ENCODE results near the gene CSRP1. TPM values are rescaled to one million over a fixed set of nuclear protein-coding genes. Genes with fewer than 3 reads are reported as not detected.

CSRP1 gene
- total RNA-seq, 1 experiment from 2014 or later, result 94.4 TPM

GRCh38 chr1:201528631-201529252 lies 21.8 kb upstream of the CSRP1 start:
- Histone ChIP-seq H3K4me3 (ENCODE audit: low read depth in 2 of 2, low read length in 2 of 2) (no peak overlapping the region), H3K36me3 (ENCODE audit: control insufficient read depth, insufficient read depth, low read length) (no peaks in the 10 kb centered on the region), H3K27ac (ENCODE audit: low read length) (no peak overlapping the region), H3K4me1 (ENCODE audit: control insufficient read depth, insufficient read depth, low read length) (no peaks in the 10 kb centered on the region), H3K9me3 (ENCODE audit: control insufficient read depth, insufficient read depth, low read depth, low read length) (no peaks in the 10 kb centered on the region), H3K27me3 (ENCODE audit: control insufficient read depth, insufficient read depth, low read length) (no peaks in the 10 kb centered on the region)
- BruUV-seq (replicated peaks), result no TSS peak
- POLR2A ChIA-PET, result no interaction called here
- in situ Hi-C loops (cut with HindIII; ENCODE audit: low pct_unique_long_range_greater_than_20kb, low sequenced_read_pairs), result no loop called here
- DNase-seq (ENCODE audit: low read depth, low spot score), result no peak
- TF ChIP-seq, protein P1, sequence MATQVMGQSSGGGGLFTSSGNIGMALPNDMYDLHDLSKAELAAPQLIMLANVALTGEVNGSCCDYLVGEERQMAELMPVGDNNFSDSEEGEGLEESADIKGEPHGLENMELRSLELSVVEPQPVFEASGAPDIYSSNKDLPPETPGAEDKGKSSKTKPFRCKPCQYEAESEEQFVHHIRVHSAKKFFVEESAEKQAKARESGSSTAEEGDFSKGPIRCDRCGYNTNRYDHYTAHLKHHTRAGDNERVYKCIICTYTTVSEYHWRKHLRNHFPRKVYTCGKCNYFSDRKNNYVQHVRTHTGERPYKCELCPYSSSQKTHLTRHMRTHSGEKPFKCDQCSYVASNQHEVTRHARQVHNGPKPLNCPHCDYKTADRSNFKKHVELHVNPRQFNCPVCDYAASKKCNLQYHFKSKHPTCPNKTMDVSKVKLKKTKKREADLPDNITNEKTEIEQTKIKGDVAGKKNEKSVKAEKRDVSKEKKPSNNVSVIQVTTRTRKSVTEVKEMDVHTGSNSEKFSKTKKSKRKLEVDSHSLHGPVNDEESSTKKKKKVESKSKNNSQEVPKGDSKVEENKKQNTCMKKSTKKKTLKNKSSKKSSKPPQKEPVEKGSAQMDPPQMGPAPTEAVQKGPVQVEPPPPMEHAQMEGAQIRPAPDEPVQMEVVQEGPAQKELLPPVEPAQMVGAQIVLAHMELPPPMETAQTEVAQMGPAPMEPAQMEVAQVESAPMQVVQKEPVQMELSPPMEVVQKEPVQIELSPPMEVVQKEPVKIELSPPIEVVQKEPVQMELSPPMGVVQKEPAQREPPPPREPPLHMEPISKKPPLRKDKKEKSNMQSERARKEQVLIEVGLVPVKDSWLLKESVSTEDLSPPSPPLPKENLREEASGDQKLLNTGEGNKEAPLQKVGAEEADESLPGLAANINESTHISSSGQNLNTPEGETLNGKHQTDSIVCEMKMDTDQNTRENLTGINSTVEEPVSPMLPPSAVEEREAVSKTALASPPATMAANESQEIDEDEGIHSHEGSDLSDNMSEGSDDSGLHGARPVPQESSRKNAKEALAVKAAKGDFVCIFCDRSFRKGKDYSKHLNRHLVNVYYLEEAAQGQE (IDR thresholded peaks at IDR 0.05; ENCODE audit: insufficient read depth in 1 of 2, low read depth in 2 of 2, low read length in 1 of 2), result no peak
- TF ChIP-seq, protein P2, sequence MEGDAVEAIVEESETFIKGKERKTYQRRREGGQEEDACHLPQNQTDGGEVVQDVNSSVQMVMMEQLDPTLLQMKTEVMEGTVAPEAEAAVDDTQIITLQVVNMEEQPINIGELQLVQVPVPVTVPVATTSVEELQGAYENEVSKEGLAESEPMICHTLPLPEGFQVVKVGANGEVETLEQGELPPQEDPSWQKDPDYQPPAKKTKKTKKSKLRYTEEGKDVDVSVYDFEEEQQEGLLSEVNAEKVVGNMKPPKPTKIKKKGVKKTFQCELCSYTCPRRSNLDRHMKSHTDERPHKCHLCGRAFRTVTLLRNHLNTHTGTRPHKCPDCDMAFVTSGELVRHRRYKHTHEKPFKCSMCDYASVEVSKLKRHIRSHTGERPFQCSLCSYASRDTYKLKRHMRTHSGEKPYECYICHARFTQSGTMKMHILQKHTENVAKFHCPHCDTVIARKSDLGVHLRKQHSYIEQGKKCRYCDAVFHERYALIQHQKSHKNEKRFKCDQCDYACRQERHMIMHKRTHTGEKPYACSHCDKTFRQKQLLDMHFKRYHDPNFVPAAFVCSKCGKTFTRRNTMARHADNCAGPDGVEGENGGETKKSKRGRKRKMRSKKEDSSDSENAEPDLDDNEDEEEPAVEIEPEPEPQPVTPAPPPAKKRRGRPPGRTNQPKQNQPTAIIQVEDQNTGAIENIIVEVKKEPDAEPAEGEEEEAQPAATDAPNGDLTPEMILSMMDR (IDR thresholded peaks at IDR 0.05), result no peak
- no peak for TF ChIP-seq POLR2AphosphoS5 (IDR thresholded peaks at IDR 0.05; ENCODE audit: low read depth, low read length)
- no peak for TF ChIP-seq TCF7L2 (IDR thresholded peaks at IDR 0.05; ENCODE audit: low read depth, low read length)
- no peak for ATAC-seq
- intact Hi-C loops (cut with micrococcal nuclease; ENCODE audit: unreplicated experiment), result no loop called here
- CTCF ChIA-PET, result interaction anchor here (1.0 kb wide), 1 partner anchor 31 kb away, joined by 3 read pairs; no protein-coding TSS in a partner anchor

DNA sequence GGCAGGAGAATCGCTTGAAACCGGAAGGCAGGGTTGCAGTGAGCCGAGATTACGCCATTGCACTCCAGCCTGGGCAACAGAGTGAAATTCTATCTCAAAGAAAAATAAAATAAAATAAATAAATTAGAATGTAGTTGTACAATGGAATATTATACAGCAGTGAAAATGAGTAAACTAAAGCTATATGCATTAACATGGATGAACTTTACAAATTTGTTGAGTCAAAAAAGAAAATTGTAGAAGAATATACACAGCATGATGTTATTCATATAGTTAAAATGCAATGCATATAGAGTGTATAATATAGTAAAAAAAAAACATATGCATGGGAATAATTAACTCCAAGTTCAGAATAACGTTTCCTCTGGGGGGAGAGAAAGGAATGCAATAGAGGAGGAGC lies 21.0 kb upstream of the CSRP1 start:
- H3K9me3 ChIP-seq (ENCODE audit: control insufficient read depth, insufficient read depth, low read depth, low read length), result no peaks in the 10 kb centered on the region
- TF ChIP-seq POLR2AphosphoS5 (IDR thresholded peaks at IDR 0.05; ENCODE audit: low read depth, low read length), result no peak
- no peak for TF ChIP-seq SIN3A (IDR thresholded peaks at IDR 0.05; ENCODE audit: borderline replicate concordance, insufficient read depth, low read depth, low read length)
- TF ChIP-seq, protein P2 (IDR thresholded peaks at IDR 0.05), result no peak
- no peak for TF ChIP-seq TCF7L2 (IDR thresholded peaks at IDR 0.05; ENCODE audit: low read depth, low read length)
- TF ChIP-seq, protein P1 (IDR thresholded peaks at IDR 0.05; ENCODE audit: insufficient read depth in 1 of 2, low read depth in 2 of 2, low read length in 1 of 2), result no peak
- POLR2A ChIA-PET, result no interaction called here
- no peak overlapping the region for H3K27ac ChIP-seq (ENCODE audit: low read length)
- intact Hi-C loops (cut with micrococcal nuclease; ENCODE audit: unreplicated experiment) (no loop called here), in situ Hi-C loops (cut with HindIII; ENCODE audit: low pct_unique_long_range_greater_than_20kb, low sequenced_read_pairs) (no loop called here)
- DNase-seq (ENCODE audit: low read depth, low spot score) (no peak), ATAC-seq (no peak)
- no peak overlapping the region for H3K4me3 ChIP-seq (ENCODE audit: low read depth in 2 of 2, low read length in 2 of 2)
- BruUV-seq (replicated peaks), result no TSS peak
- H3K4me1 ChIP-seq (ENCODE audit: control insufficient read depth, insufficient read depth, low read length), result no peaks in the 10 kb centered on the region
- no peaks in the 10 kb centered on the region for H3K36me3 ChIP-seq (ENCODE audit: control insufficient read depth, insufficient read depth, low read length)
- no peaks in the 10 kb centered on the region for H3K27me3 ChIP-seq (ENCODE audit: control insufficient read depth, insufficient read depth, low read length)
- CTCF ChIA-PET, result no interaction called here

All from Panc1 (cell line).